LNCAP (cell line): ENCODE measurements around the gene TIMM21.

Experiments
- TF ChIP-seq, protein P1 (sequence below): fragments of 450-650 bp; IDR thresholded peaks from 2 replicates; pipeline ENCODE4 v1.5.1; 2017; ENCODE audit warnings: mild to moderate bottlenecking

The TIMM21 gene

GRCh38 chr18:74179623-74180199 is 31.4 kb downstream of the TIMM21 start:
- TF ChIP-seq, protein P1, sequence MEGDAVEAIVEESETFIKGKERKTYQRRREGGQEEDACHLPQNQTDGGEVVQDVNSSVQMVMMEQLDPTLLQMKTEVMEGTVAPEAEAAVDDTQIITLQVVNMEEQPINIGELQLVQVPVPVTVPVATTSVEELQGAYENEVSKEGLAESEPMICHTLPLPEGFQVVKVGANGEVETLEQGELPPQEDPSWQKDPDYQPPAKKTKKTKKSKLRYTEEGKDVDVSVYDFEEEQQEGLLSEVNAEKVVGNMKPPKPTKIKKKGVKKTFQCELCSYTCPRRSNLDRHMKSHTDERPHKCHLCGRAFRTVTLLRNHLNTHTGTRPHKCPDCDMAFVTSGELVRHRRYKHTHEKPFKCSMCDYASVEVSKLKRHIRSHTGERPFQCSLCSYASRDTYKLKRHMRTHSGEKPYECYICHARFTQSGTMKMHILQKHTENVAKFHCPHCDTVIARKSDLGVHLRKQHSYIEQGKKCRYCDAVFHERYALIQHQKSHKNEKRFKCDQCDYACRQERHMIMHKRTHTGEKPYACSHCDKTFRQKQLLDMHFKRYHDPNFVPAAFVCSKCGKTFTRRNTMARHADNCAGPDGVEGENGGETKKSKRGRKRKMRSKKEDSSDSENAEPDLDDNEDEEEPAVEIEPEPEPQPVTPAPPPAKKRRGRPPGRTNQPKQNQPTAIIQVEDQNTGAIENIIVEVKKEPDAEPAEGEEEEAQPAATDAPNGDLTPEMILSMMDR: no peak

DNA sequence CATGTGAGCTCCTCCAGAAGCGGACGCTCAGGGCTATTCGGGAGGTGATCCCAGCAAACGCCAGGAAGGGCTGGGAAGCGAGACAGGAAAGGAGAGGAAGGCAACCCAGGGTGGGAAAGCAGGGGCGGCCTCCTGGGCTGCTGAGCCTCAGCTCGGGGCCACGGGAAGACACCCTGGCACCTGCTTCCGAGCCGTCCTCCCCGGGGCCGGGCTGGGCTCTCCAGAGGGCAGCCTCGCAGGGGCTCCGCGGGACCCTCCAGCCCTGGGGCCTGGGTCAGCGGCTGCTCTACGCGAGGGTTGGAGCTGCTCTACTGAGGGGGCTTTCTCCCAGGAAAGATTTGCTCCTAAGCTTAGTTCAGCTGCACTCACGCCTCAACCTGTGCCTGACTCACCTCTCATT is 34.0 kb downstream of the TIMM21 start:
- TF ChIP-seq, protein P1: no peak

DNA sequence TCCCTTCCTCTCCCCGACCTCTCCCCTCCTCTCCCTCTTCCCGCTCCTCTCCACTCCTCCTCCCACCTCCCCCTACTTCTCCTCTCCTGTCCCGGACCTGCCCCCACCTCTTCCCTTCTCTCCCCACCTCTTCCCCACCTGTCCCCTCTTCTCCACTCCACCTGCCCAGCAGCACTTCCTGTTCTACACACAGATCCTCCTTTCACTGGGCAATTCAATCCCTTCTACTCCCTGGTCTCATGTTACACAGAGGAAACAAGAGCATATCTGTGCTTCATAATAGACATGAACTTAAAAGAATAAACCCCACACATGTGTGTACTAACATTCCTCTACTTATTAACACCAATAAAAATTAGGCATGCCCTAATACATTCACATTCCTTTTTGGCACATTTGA is 34.8 kb downstream of the TIMM21 start:
- TF ChIP-seq, protein P1: no peak

- TF ChIP-seq, protein P1: no peak
Measured at GRCh38 chr18:74184875-74185274, 36.6 kb downstream of the TIMM21 start.

DNA sequence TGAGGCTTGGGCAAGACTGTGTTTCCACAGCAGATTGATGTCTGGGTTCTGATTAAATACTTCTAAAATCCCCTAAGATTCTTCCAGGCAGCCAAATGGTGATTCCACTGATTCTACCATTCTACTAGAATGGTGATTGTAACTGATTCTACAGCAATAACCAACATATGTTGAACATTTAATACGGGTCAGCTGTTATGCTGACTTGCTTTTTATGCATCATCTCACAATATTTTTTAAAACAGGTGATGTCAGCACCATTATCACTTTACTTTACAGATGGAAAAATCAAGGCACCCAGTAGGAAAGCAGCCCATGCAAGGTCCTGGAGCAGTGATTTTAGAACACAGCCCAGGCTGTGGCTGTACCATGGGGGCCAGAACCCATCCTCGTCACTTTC is 37.5 kb downstream of the TIMM21 start:
- TF ChIP-seq, protein P1: no peak

DNA sequence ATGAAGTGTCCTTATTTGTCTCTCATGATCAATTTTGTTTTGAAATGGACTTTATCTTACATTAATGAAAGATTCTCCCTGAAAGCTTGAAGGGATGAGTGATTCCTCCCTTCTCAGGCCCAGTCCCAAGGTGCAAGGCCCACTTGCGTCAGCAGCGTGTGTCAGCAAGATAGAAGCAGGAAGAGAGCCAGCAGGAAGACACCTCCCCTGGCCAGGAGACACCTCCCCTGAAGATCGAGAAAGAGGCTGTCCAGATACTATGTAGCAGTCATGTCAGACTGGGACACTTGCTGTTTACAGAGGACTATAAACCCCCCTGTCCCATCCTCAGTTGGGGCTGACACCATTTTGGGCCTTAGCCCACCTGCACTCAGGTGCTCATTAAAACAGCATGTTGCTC is 38.3 kb downstream of the TIMM21 start:
- TF ChIP-seq, protein P1: no peak

DNA sequence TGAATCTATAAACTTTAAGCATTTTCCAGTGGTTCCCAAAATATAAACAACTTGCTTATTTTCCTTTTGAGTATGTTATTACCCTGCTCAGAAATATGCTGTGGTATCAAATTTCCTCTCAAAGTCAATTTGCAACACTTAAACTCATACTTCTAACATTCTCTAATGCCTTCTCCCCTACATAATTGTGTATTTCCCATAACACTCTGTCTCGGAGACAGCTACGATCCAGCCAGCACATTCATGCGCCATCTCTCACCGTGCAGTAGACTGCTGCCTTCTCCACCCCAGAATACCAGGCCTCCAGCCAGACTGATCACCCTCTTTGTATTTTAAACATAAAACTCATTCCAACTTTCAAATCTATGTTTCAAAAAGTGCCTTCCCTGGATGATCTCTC is 41.8 kb downstream of the TIMM21 start:
- TF ChIP-seq, protein P1: no peak

DNA sequence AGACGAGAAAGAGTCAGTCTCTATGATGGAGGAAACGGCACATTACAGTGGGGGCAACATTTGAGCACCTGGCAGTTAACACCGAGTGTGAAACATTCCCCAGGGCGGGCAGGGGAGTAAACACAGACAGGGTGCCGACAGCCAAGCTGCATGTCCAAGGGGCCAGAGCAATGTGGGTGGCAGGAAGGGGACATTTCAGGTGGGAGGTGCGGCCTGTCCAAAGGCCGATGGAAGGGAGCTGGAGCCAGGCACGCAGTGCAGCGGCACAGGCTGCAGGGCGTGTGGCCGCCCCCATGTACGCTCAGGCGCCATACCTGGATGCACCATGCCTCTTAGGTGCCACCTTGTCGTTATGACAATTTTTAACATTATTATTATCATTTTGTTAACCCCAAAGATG is 43.3 kb downstream of the TIMM21 start:
- TF ChIP-seq, protein P1: no peak
